ENCODE data around the gene LENG9.
"Not testable (repeated sequence)": the region's sequence is repeated elsewhere in the genome, so short reads cannot be mapped to it uniquely, and the experiment has no call there.

The LENG9 gene

DNA sequence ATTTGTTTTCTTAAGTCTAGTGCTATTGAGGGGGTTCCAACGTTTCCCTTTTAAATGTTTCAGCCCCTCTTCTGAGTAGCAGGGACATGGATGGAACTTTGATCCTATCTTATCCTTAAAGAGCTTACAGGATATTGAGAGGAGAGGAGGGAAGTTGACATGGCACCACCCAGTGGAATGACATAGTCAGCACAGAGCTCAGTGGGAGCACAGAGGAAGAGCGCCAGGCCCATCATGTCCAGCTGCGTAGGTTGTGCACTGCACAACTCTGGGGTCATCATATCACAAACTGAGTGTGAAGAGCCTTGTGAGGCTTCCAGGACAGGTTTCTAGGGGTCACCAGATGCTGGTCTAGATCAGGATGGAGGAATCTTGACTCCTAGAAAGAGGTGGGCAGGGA is 14.1 kb upstream of the LENG9 start:
- DNase-seq = no peak

GRCh38 chr19:54475706-54476105 is 12.1 kb upstream of the LENG9 start:
- DNase-seq = no peak

DNA sequence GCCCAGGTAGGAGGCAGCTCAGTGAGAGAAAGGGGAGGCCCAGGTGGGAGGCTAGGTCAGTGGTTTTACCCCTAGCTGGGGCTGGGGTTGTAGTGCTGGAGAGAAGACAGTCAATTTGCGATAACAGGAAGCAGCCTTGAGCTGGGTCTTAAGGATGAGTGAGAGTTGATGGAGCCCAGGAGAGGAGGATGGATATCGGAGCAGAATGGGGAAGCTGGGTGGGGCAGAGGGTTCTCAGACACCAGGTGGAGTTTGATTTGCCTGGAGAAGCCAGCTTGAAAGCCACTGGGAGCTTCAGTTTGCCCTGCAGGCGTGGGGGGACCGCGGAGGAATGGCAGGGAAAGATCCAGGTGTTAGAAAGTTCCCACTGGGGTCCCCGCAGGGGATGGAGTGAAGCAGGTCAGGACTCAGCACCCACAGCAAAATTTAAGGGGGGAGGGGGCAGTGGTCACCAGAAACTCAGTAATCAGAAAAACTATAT is 10.4 kb upstream of the LENG9 start:
- no peak for DNase-seq

DNA sequence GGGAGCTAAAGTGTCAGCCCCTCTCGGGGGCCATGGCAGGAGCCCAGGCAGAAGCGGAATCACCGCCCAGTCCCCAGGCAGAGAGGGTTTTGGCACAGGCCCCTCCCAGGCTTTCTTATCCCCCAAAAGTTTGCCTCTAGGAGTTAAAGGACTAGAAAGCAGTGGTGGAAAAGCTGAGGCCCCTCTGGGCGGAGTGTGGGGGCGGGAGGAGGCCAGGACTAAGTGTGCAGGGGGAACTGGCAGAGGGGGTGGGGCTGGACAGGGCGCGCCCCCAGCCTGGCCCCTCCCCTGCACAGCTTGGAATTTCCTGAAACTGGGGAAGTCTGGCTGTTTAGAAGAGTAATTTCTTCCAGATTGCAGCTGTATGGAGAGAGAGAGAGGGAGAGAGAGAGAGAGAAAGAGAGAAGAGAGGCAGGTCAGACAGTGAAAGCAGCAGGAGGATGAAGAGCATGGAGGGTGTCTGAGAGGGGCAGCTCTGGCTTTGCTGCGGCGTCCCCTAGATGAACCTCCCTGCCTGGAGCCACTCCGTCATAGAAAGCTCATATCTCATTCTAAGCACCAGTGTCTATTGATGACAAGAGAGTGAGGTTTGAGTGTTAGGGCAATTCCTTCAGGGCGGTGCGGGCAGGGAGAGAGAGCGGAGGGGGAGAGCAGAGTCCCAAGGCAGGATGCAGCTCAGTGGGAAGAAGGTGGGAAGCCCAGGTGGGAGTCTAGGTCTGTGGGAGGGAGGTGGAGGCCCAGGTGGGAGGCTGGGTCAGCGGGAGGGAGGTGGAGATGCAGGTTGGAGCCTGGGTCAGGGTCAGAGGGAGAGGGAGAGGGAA is 9.7 kb upstream of the LENG9 start, which contains the start of gene CDC42EP5:
Gene CDC42EP5 (minus strand): TSS at position 226 of the 821 bp plus-strand sequence. CDS start 7,749 bp downstream, outside the sequence.
- DNase-seq = peak; percentile 94

- DNase-seq = peak; percentile 65
These were observed 7.6 kb upstream of the LENG9 start for GRCh38 chr19:54470991-54471782.

- no peak for DNase-seq
These were observed 6.8 kb upstream of the LENG9 start for GRCh38 chr19:54470276-54470887.

GRCh38 chr19:54469496-54469934 is 5.9 kb upstream of the LENG9 start:
- DNase-seq = no peak

- not testable (repeated sequence) for DNase-seq
These were observed 2.5 kb upstream of the LENG9 start for GRCh38 chr19:54466110-54466480.

DNA sequence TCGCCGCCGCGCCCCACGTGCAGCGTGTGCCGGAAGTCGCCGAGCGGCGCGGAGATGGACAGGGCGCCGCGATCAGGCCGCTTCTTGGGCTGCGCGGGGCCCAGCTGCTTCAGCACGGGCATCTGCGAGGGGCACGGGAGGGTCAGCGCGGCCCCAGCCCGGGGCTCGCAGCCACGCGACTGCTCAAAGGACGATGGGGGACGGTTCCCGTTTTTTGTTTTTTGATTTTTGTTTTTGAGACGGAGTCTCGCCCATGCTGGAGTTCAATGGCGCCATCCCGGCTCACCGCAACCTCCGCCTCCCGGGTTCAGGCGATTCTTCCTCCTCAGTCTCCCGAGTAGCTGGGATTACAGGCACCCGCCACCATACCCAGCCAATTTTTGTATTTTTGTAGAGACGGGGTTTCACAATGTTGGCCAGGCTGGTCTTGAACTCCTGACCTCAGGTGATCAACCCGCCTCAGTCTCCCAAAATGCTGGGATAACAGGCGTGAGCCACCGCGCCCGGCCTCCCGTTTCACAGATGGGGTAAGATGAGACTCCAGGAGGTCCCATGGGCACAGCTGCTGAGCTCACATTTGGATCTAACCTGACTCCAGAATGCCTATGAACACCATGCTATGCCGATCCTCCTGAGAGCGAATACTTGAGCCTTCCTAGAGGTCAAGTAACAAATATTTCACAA is 2.0 kb upstream of the LENG9 start:
- DNase-seq = no peak

DNA sequence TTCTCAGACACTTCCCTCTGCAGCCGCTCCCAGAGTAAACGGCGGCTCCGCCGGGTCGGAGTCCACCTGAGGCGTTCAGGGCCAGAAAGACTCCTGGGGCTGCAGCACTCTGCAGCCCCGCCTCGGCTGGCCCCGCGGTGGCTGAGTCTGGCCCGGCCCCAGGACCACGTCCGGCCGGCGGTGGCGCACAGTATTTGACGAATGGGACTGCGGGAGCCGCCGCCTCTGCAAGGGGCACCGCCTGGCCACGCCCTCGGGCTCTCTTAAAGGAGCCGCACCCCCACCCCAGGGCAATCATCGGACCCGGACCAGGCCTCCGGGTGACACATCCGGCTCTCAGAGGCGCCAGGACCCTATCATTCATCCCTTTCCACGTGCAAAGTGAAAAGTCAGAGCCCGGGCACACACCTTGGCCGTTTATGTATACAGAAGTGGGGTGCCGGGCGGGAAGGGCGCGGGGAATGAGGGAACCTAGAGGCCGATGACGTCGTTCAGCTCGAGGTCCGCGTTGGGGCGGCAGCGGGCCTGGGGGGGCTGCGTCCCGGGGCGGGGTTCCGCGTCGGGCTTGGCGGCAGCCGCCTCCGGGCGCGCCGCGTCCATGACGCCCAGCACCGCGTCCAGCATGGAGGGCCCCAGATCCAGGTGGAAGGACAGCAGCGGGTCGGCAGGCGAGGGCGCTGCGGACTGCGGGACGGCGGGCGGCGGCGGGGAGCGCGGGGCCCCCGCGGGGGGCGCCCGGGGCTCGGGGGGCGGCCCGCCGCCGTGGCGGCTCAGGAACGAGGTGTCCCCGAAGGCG is 1.2 kb upstream of the LENG9 start:
- DNase-seq = peak; percentile 90

DNA sequence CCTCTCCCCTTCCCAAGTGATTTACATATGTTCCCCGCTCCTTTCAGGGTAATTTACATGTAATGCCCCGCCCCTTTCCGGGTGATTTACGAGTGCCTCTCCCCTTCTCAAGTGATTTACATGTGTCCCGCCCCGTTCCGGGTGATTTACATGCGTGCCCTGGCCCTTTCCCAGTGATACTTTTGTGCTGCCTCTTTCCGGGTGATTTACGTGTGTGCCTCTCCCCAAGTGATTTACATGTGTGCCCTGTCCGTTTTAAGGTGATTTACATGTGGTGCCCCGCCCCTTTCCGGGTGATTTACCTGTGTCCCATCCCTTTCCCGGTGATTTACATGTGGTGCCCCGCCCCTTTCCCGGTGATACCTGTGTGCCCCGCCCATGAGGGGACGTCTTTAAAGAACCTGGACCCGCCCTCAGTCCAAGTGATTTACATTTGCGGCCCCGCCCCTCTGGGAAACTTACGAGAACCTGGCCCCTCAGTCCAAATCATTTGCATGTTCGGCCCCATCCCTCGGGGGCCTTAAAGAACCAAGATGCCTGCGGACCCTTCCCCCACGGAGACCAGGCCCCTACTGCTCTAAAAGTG is 559 bp upstream of the LENG9 start:
- DNase-seq = peak; percentile 84

DNA sequence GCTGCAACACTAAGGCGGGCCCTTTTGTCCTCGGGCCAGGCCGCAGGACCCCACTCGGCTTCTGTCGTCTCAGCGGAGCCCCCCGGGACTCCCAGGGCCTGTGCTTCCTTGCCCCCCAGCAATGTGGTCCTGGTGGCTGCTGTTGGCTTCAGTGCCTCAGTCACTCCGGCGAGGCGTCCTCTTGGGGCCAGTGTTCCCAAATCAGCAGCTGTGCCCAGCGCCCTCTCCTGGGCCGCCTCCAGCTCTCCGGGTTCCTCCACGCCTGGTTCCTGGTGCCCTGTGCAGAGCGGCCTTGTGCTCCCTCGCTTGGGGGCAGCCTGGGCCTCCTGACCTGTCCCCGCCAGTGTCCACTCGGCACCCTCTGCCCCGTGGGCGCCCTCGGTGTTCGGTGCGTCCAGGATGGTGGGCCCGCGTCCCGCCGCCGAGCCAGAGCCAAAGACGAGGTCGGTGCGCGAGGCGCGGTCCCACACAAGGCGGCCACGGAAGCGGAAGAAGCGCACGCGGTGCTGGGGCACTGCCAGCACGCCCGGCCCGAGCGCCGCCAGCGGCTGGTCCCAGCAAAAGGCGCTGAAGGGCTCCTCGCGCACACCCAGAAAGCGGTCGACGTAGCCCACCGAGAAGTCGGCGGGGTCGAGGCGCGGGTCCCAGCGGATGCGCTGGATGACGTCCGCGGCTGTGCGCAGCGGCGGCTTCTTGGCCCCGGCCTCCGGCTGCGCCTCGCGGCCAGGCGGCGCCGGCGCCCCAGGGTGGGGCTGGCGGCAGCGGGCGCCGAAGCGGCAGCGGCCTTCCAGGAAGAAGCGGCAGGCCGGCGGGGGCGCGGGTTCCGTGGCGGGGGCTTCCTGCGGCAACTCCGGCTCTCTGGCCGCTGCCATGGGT is 685 bp downstream of the LENG9 start:
- DNase-seq = peak; percentile 86

DNA sequence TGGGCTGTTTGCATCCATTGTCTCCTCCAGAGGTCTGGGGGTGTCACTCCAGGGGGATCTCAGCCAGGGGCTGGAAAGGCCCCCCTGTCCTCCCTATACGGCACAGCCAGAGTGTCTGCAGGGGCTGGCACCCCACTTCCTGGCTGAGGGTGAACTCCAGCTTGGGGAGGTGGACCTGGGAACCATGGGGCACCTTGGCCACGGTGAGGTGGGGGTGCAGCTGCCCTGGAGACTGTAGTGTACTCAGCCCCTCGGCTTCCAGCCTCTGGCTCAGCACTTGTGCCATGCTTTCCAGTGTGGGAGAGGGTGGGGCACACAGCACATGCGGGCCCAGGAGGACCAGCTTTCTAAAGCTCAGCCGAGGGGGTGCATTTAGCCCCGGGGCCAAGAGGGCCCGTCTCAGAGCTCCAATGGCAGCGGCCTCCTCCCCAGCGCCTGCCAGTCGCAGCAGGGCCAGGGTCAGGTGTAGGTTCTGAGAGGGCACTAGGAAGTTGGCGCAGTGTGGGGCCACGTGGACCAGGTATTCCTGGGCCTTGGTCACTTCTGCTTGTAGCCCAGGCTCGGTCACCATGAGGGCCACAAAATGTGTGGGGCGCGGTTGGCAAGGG is 1.4 kb downstream of the LENG9 start:
- peak; percentile 55 for DNase-seq

- DNase-seq = peak; percentile 48
These were observed 2.0 kb downstream of the LENG9 start for GRCh38 chr19:54461613-54462012.

- no peak for DNase-seq
These were observed 2.4 kb downstream of the LENG9 start for GRCh38 chr19:54461210-54461609.

GRCh38 chr19:54460230-54461005 is 3.2 kb downstream of the LENG9 start:
- no peak for DNase-seq

DNA sequence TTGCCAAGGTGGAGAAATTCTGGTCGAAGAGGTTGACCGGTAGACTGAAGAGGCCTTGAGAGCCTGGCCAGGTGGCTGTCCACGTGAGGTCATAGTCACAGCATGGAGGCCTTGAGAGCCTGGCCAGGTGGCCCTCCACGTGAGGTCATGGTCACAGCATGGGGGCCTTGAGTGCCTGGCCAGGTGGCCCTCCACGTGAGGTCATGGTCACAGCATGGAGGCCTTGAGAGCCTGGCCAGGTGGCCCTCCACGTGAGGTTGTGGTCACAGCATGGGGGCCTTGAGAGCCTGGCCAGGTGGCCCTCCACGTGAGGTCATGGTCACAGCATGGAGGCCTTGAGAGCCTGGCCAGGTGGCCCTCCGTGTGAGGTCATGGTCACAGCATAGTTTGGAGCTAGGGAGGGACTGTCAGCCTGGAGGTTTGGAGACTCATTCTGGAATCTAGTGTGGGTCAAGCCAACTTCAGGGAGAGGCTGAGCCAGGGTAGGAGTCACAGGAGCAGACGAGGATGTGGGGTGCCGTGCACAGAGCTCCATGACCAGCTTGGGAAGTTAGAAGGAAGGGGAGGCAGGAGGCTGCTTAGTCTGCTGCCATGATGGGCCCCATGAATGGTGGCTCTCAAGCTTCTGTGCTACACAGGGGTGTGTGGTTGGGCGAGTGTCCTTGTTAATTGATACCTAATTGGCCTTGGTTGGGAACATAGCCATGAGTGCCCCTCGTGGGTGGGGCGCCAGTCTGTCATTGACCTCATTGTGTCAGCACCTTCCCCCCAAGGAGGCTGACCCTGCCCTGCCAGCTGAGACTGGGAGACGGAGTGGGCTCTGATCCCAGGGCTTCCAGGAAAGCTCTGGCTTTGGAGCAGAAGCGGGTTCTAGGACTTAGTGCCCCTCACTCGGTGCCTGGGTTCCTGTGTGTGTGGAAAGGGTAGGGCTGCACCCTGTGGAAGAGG is 4.0 kb downstream of the LENG9 start:
- DNase-seq = no peak
